ENCODE measurements around the gene MYH8.

MYH8 gene

DNA sequence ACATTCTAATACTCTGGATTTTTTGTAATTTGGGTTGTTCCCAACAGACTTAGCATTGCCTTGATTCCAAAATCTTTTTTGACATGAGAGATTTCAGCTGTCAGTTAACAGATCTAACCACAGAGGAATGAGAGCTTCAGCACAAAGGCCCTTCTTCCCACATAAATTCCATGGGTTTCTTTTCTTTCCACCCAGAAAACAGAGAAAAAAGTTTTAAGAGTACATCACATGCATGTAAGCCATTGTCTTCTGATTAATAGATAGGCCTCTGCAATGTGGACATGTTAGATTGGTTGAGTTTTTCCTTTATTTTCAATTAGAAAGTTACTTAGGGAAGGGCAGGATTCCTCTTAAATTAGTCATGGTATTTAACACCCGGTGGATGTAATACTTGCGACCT is 939 bp downstream of the MYH8 start:
- no peak for DNase-seq (ENCODE audit: extremely low read depth, low read depth)
- TF ChIP-seq, protein P1, sequence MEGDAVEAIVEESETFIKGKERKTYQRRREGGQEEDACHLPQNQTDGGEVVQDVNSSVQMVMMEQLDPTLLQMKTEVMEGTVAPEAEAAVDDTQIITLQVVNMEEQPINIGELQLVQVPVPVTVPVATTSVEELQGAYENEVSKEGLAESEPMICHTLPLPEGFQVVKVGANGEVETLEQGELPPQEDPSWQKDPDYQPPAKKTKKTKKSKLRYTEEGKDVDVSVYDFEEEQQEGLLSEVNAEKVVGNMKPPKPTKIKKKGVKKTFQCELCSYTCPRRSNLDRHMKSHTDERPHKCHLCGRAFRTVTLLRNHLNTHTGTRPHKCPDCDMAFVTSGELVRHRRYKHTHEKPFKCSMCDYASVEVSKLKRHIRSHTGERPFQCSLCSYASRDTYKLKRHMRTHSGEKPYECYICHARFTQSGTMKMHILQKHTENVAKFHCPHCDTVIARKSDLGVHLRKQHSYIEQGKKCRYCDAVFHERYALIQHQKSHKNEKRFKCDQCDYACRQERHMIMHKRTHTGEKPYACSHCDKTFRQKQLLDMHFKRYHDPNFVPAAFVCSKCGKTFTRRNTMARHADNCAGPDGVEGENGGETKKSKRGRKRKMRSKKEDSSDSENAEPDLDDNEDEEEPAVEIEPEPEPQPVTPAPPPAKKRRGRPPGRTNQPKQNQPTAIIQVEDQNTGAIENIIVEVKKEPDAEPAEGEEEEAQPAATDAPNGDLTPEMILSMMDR (IDR thresholded peaks at IDR 0.05; ENCODE audit: low read depth, low read length, missing control alignments), result no peak
- no peak overlapping the region for H3K4me3 ChIP-seq (replicated peaks; ENCODE audit: low read depth, low read length)

DNA sequence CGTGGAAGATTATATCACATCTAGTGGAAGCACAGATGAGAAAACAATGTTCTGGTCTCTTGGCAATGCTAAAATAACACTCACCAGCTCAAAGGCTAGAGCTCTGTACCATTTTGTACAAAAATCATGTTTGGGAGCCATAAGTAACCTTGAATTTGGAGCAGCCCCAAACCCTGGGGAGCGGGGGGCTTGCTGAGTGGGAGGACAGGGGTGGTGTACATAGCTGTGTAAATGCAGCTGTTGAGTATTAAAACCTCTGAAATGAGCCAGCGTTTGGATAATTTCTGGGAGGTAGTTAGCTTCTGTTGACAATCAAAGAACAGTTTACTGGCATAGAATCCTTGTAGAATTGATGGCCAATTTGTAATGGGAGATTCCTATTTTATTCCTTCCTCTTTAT is 4.3 kb downstream of the MYH8 start:
- TF ChIP-seq, protein P1 (IDR thresholded peaks at IDR 0.05; ENCODE audit: low read depth, low read length, missing control alignments), result no peak
- no peak for DNase-seq (ENCODE audit: extremely low read depth, low read depth)
- no peak overlapping the region for H3K4me3 ChIP-seq (replicated peaks; ENCODE audit: low read depth, low read length)

DNA sequence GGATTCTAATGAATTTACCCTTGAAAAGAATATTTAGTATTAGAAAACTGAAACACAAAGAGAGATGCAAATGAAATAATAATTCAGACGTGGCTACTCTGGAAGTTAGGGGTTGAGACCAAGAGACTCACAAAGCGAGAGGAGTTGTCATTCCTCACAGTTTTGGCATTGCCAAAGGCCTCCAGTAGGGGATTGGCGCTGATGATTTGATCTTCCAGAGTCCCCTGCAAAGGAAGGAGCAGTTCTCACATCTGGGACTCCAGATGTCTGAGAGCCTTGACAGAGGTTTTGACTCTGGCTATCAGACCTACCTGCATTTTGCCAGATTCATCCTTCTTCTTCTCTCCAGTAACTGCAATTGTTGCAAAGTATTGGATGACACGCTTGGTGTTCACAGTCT is 6.6 kb downstream of the MYH8 start:
- TF ChIP-seq, protein P1 (IDR thresholded peaks at IDR 0.05; ENCODE audit: low read depth, low read length, missing control alignments), result no peak
- H3K4me3 ChIP-seq (replicated peaks; ENCODE audit: low read depth, low read length), result no peak overlapping the region
- no peak for DNase-seq (ENCODE audit: extremely low read depth, low read depth)

DNA sequence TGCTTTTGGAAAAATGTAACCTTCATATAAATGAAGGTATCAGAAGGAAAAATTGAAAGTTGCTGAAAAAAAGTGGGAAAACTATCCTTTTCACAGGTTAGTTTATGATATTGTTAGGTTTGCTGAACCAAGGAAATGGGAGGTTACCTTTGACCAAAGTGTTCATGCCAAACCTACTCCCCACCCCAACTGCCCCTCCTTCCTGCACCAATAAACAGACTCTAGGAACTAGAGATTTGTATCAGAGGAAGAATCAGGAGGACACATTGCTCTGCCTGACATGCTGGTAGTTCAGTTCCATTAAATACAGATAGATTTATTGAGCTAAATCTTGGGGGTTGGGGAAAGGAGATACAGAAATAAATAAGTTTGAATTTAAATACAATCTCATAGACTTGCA is 18.2 kb downstream of the MYH8 start:
- no peak for DNase-seq (ENCODE audit: extremely low read depth, low read depth)
- no peak overlapping the region for H3K4me3 ChIP-seq (replicated peaks; ENCODE audit: low read depth, low read length)
- TF ChIP-seq, protein P1 (IDR thresholded peaks at IDR 0.05; ENCODE audit: low read depth, low read length, missing control alignments), result no peak

DNA sequence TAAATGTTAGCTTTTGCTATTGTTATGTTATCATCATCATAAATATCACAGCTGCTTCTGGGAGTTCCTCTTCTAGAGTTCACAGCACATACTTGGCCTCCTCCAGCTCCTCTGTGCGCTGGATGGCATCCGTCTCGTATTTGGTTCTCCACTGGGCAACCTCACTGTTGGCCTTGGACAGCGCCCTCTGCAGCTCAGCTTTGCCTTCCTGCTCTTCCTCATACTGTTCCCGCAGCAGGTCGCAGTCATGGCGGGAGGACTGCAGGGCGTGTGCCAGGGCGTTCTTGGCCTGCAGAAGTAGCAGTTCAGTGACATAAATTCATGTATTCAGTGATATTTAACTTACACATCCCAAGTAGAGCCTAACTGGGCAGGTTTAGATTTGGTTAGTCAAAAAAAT is 23.4 kb downstream of the MYH8 start:
- DNase-seq (ENCODE audit: extremely low read depth, low read depth), result no peak
- TF ChIP-seq, protein P1 (IDR thresholded peaks at IDR 0.05; ENCODE audit: low read depth, low read length, missing control alignments), result no peak
- H3K4me3 ChIP-seq (replicated peaks; ENCODE audit: low read depth, low read length), result no peak overlapping the region

DNA sequence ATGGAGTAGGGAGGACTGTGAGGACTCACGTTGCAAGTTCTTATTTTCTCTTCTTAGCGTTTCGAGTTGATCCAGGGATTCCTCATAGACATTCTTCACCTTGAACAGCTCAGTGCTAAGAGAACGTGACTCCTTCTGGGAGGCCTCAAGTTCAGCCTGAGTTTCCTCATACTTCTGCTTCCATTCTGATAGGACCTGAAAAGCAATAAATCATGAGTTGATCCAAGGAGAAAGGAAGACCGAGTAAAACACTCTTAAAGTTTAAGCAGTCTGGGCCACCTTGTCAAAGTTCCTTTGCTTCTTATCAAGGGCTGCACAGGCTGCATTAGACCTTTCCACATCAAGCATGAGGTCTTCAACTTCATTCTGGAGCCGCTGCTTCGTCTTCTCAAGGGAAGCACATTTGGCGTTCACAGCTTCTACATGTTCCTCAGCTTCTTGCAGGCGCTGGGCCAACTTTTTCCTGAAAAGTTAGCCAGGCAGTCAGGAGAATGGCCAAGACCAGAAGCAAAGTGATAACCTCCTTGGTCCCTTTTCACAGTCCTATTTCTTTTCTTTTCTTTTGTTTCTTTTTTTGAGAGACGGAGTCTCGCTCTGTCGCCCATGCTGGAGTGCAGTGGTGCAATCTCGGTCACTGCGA is 25.1 kb downstream of the MYH8 start:
- TF ChIP-seq, protein P1 (IDR thresholded peaks at IDR 0.05; ENCODE audit: low read depth, low read length, missing control alignments), result no peak
- no peak for DNase-seq (ENCODE audit: extremely low read depth, low read depth)
- H3K4me3 ChIP-seq (replicated peaks; ENCODE audit: low read depth, low read length), result no peak overlapping the region
